Activated naive CD4-positive, alpha-beta T cell (primary cell): Measurements from ENCODE around the gene FAM98C.
A peak's percentile ranks its signal among the peaks of the same experiment; 100 is the strongest.
"Not testable (repeated sequence)": the region's sequence is repeated elsewhere in the genome, so short reads cannot be mapped to it uniquely, and the experiment has no call there.

Experiments used
- DNase-seq, 4 experiments: peaks; one replicate each; lab custom pipeline; 2025; lab: John Stamatoyannopoulos, UW

FAM98C gene

GRCh38 chr19:38402967-38403674 is at the start of gene FAM98C:
FAM98C (plus strand) TSS chr19:38403093; CDS start chr19:38403154, 61 bp downstream.
- DNase-seq = peak; percentile 95 to 99 (median 98)

- no peak for DNase-seq
Measured at GRCh38 chr19:38355728-38356725, 46.9 kb upstream of the FAM98C start.

- DNase-seq = no peak
Measured at GRCh38 chr19:38358071-38358470, 44.8 kb upstream of the FAM98C start.

GRCh38 chr19:38359242-38360021 is 43.5 kb upstream of the FAM98C start:
- DNase-seq = no peak

- DNase-seq = no peak
Measured at GRCh38 chr19:38360351-38360750, 42.5 kb upstream of the FAM98C start.

- no peak for DNase-seq
Measured at GRCh38 chr19:38360839-38361631, 41.9 kb upstream of the FAM98C start.

GRCh38 chr19:38361633-38362075 is 41.2 kb upstream of the FAM98C start:
- DNase-seq = peak in 2 of 4 experiments; percentile 25 to 49

- peak in 2 of 4 experiments; percentile 7 to 47 for DNase-seq
Measured at GRCh38 chr19:38362076-38362945, 40.6 kb upstream of the FAM98C start.

GRCh38 chr19:38362946-38363688 is 39.8 kb upstream of the FAM98C start:
- DNase-seq = not testable (repeated sequence)

GRCh38 chr19:38367041-38367440 is 35.9 kb upstream of the FAM98C start:
- DNase-seq = no peak

- DNase-seq = no peak
Measured at GRCh38 chr19:38369584-38369983, 33.3 kb upstream of the FAM98C start.

- DNase-seq = no peak
Measured at GRCh38 chr19:38370299-38370698, 32.6 kb upstream of the FAM98C start.

- no peak for DNase-seq
Measured at GRCh38 chr19:38371081-38371480, 31.8 kb upstream of the FAM98C start.

- DNase-seq = no peak
Measured at GRCh38 chr19:38373907-38374331, 29.0 kb upstream of the FAM98C start.

GRCh38 chr19:38374332-38375097 is 28.4 kb upstream of the FAM98C start, which contains the start of gene PSMD8:
PSMD8 (plus strand) TSS chr19:38374571; CDS start chr19:38374602, 31 bp downstream.
- peak; percentile 93 to 97 (median 94) for DNase-seq

- no peak for DNase-seq
Measured at GRCh38 chr19:38375098-38375493, 27.8 kb upstream of the FAM98C start.

GRCh38 chr19:38375748-38376147 is 27.1 kb upstream of the FAM98C start:
- no peak for DNase-seq

GRCh38 chr19:38376576-38376975 is 26.3 kb upstream of the FAM98C start:
- DNase-seq = no peak
